HG03280 (cell line): ENCODE data around the gene OR8G5.

ENCODE experiments used
- ATAC-seq: cut with Tn5 transposase; IDR thresholded peaks from one replicate; pipeline ENCODE4 v1.9.1; 2021; ENCODE audit warnings: mild to moderate bottlenecking, moderate library complexity; ENCODE audit not compliant: unreplicated experiment

Gene OR8G5

DNA sequence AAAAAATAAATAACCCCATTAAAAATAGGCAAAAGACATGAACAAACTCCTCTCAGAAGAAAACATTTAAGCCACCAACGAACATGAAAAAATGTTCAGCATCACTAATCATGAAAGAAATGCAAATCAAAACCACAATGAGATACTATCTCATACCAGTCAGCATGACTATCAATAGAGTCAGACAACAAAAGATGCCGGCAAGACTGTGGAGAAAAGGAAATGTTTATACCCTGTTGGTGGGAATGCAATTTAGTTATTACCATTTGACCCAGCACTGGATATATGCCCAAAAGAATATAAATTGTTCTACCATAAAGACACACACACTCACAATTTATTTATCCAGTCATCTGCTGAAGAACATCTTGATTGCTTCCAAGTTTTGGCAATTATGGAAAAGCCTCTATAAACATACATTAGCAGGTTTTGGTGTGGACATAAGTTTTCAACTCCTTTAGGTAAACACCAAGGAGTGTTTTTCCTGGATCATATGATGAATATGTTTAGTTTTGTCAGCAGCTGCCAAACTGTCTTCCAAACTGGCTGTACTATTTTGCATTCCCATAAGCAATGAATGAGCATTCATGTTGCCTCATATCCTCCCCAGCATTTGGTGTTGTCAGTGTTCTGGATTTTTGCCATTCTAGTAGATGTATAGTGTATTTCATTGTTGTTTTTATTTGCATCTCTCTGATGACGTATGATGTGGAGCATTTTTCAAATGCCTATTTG, 29.6 kb downstream of the OR8G5 start:
- no peak for ATAC-seq

DNA sequence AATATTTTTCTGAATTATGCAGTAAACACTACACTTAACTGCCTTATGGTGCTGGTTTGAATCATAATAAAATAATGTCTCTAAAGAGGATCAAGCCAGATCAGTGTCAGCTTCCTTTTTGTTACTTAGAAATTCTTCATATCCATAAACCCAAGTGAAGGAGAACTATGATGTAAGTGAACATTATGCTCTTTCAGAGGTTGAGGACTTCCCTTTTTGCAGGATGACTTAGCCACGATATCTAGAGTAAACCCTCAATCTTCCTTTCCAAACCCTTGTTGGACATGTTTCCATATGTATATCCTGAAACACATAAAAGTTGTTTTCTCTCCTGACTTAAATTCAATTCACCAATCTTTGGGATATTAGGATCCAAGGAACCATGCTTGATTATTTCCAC, 38.5 kb downstream of the OR8G5 start:
- no peak for ATAC-seq

DNA sequence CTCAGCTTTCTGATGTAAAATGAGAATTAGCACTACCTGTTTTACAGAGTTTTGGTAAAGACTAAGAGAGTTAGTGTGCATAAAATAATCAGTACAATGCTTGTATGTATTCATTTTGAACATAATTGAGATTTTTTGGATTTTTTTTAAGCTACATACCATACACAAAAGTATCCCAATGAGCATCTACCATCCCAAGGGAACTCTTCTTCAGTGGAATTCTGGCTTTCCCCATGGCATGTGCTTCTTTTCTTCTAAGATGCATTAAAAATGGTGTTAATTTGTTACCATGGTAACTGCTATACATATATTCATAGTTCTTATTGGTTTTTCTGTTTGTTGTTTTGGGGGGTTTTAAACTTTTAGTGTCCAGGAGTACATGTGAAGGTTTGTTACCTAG, 39.8 kb downstream of the OR8G5 start:
- ATAC-seq, result no peak

DNA sequence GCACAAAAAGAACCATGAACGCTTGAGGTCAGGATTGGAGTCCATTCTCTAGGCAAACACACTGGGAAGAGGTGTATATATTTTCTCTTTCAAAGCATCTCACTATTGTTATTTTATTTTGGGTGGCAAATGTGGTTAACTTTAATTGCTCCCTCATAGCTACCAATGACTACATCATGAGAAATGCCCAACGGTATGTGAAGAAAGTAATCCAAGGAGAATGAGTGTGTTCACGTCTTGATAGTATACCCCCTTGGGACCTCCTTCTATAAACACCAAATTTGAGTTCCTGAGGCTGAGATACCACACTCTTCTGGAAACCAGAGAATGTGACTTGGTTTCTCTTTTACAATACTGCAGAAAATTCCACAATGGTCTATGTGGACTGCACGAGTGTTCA, 41.7 kb downstream of the OR8G5 start:
- ATAC-seq, result no peak

DNA sequence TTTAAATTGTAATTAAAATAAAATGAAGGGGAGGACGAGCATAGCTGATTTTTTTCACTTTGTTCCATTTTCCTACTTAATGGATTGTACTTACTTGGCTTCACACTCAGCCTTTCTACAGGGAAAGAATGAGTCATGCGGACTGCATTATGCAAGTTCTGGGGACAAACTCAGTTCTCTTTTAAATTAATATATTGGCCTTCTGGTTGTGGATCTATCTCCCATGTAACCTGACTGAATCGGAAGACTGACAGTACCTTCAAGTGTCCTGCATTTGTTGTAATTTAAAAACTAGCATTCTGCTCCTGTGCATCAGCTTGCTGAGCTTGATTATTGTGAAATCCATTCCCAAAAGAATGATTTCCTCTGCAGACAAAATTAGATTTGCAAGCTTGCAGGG, 45.4 kb downstream of the OR8G5 start:
- no peak for ATAC-seq

DNA sequence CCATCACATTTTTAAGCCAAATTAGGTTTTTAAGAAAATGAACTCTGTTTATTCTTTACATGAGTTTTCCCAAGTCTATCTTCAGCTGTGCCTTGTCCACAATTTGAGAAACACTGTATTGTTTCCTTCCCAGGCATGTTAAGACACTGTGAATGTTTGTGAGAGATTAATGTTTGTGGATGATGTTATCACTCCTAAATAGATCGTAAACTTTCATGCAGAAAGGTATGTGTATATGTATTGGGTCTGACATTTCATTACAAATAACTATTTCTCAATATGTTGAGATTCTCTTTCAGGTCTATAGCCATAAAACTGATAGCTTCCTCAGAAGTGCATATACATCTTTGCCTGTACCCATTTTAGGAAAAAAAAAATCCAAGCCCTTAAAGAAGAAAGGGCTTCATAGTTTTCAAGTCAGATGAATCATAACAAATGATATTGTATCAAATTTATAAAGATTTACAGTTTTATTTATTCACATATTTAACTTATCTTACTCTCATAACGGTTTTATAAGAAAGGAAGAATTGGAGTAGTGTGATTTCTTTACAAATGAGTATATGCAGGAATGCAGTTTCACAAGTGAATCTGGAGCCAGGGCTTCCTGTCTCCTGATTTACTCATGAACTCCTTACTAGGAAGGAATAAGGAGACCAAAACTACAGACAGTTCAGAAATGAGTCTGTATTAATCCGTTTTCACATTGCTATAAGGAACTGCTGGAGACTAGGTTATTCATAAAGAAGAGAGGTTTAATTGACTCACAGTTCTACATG, 46.4 kb downstream of the OR8G5 start:
- ATAC-seq, result no peak

DNA sequence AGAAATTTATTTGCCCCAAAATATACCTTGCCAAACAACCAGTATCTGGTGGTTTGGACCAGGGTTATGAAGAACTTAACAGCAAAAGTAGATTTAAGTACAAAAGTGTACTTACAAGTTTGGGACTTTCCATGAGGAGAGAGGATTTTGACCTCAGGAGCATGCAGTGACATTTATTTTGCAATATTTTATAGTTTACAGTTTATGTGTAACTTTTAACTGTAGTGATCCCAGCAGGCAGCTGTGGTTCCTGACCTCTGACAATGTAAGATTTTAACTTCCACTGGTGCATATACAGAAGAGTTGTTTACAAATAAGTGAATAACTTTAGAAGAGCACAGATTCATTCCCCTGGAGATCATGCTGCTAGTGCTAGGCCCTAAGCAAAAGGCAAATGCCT, 50.9 kb downstream of the OR8G5 start:
- ATAC-seq, result no peak

DNA sequence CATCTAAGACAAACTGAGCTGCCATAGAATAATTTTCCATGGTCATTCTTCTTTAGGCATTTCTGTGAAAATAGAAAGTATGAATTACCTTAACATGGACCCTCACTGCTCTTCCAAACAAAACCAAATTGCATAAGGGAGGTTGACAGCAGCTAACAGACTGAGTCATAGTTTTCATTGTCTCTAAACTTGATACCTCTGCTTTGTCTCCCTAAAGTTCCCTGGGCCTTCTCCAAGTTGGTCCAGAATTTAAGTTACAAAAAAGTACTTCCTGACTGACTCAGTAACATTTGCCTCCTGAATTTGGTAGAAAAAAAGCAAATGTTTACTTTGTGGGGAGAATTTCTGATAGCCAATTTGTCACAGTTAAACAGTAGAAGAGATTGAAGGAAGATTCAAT, 54.5 kb downstream of the OR8G5 start:
- no peak for ATAC-seq

DNA sequence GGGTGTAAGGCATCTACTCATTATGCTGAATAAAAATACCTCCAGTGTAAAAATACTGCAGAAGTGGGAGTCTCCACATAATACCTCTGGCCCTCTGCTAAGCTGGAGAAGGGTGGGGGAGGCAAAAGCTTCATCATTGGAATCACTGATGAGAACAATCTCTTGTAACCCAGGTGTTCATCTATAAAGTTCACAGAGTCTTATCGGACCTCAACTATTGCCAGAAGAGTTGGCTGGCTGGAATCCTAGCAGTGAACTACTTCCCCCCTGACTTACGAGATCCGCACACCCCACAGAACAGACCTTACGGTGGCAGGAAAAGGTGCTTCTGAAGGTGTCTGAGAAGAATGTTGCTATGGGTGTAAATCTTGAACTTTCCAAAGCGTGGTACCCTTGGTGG, 55.1 kb downstream of the OR8G5 start:
- ATAC-seq, result no peak

DNA sequence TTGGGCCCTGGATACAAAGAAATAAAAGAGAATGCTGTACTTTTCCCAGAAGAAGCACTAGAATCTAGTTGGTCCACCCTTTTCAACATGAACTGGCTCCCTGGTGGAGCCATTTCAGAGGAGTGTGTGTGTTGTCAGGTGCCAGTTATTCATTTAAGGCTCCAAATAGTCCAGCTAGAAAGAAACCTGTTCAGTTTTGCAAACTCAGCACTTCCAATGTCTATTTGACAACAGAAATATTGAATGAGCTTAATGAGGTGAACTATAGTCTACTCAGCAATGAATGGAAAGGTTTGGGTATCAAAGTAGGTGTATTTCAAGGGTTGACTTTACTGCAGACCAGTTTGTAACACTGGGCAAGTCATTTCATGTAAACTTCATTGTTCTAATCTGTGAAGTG, 55.5 kb downstream of the OR8G5 start:
- no peak for ATAC-seq

DNA sequence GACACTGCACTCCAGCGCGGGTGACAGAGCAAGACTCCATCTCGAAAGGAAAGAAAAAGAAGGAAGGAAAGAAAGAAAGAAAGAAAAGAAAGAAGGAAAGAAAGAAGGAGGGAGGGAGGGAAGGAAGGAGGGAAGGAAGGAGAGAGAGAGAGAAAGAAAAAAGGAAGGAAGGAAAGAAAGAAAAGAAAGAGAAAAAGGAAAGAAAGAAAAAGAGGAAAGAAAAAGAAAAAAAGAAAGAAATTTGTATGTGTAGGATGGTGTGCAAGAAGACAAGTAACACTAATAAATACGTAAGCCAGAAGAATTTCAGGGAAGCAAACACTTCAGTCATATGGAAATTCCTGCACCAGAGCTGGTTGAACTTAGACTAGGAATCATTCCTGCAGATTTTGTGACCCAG, 57.0 kb downstream of the OR8G5 start:
- ATAC-seq, result no peak

DNA sequence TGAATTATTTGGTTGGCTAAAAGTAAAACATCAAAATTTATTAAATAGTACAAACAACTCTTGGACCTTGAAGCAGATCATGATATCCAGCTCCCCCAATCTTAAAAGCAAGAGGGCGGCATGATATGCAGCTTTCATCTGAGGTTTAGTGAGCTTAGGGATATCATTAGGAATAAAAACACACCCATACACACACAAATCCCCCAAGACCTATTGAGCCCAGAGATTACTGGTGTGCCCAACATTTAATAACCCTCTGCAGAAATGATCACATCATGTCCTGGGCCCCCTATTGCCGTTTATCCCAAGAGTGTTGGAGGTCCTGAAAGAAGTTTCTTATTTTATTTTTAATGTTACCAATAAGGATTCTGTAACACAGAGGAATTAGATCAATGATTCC, 57.7 kb downstream of the OR8G5 start, which contains the start of gene OR8D1:
Gene OR8D1 (minus strand): TSS at position 101 of the 400 bp plus-strand sequence. CDS start 3,183 bp downstream, outside the sequence.
- no peak for ATAC-seq

DNA sequence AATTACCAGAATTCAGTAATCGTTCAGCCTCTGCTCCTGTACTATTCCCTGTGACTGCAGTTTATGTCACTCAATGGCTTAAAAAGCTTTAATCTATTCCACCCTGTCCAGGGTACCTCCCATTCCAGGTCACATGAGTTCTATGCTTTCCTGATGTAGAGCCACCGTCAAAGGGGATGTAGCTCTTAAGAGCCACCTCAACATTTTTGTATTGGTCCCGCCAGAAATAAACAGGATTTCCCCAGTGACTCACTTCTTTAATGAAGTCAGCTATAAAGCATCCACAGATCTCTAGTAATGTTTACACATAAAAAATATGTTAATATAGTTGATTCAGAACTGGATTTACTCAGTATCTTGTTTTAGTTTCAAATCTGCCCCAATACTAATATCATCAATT, 58.9 kb downstream of the OR8G5 start:
- no peak for ATAC-seq
